HEK293 (cell line): Measurements from ENCODE around the gene TUNAR.

ENCODE experiments used
- CTCF ChIA-PET: fragments of 350-600 bp; formaldehyde crosslinking; extraction: SDS; loops from one replicate; lab custom pipeline; 2021; ENCODE audit warnings: antibody characterized with exemption; lab: Yijun Ruan, JAX
- POLR2A ChIA-PET: fragments of 300-600 bp; formaldehyde crosslinking; extraction: SDS; loops from one replicate; lab custom pipeline; 2020; ENCODE audit warnings: antibody characterized with exemption, inconsistent platforms; lab: Yijun Ruan, JAX
- H3K27ac ChIP-seq: fragments of 200-500 bp; sonication (Bioruptor generic); 2 replicates; pipeline ENCODE4 v1.5.1; 2014; ENCODE audit warnings: low read depth, low read length, control low read depth, inconsistent platforms; ENCODE audit errors: extremely low read depth
- H3K36me3 ChIP-seq, 2 experiments: fragments of 200-500 bp in 1 of 2; sonication (Bioruptor generic) in 1 of 2; 1 replicate in 1 of 2; 2 replicates in 1 of 2; pipeline ENCODE4 v1.5.1; 2014 to 2017; ENCODE audit warnings: inconsistent platforms in 2 of 2, low read length in 2 of 2; ENCODE audit not compliant: control insufficient read depth in 2 of 2, insufficient read depth in 1 of 2
- H3K4me1 ChIP-seq: fragments of 200-500 bp; sonication (Bioruptor generic); 2 replicates; pipeline ENCODE4 v1.5.1; 2014; ENCODE audit warnings: mild to moderate bottlenecking, low read length, inconsistent platforms; ENCODE audit not compliant: control insufficient read depth, insufficient read depth
- H3K4me3 ChIP-seq: 2 replicates; pipeline ENCODE4 v1.5.1; 2011; ENCODE audit warnings: low read depth, mild to moderate bottlenecking, control low read depth, low read length, moderate library complexity
- H3K9me3 ChIP-seq: fragments of 200-500 bp; sonication (Bioruptor generic); 2 replicates; pipeline ENCODE4 v1.5.1; 2014; ENCODE audit warnings: low read depth, low read length, inconsistent platforms; ENCODE audit not compliant: control insufficient read depth, insufficient read depth
- CTCF ChIP-seq: fragments of 450-650 bp; formaldehyde crosslinking; IDR thresholded peaks from 2 replicates; pipeline ENCODE4 v1.5.1; 2016; ENCODE audit warnings: missing biosample characterization, missing genetic modification characterization
- KLF16 ChIP-seq: fragments of 450-650 bp; formaldehyde crosslinking; IDR thresholded peaks from 2 replicates; pipeline ENCODE4 v1.5.1; 2017; ENCODE audit warnings: missing biosample characterization, missing genetic modification characterization
- OSR2 ChIP-seq: fragments of 450-650 bp; formaldehyde crosslinking; IDR thresholded peaks from 2 replicates; pipeline ENCODE4 v1.5.1; 2016; ENCODE audit warnings: missing biosample characterization, missing genetic modification characterization
- OVOL3 ChIP-seq: fragments of 450-650 bp; formaldehyde crosslinking; IDR thresholded peaks from 2 replicates; pipeline ENCODE4 v1.5.1; 2016; ENCODE audit warnings: missing biosample characterization, missing genetic modification characterization
- PRDM10 ChIP-seq: fragments of 450-650 bp; formaldehyde crosslinking; IDR thresholded peaks from 2 replicates; pipeline ENCODE4 v1.5.1; 2016; ENCODE audit warnings: missing biosample characterization, missing genetic modification characterization
- SCRT2 ChIP-seq: fragments of 450-650 bp; formaldehyde crosslinking; IDR thresholded peaks from 2 replicates; pipeline ENCODE4 v1.5.1; 2016; ENCODE audit warnings: missing biosample characterization, missing genetic modification characterization
- ZBTB17 ChIP-seq: fragments of 450-650 bp; formaldehyde crosslinking; IDR thresholded peaks from 2 replicates; pipeline ENCODE4 v1.5.1; 2016; ENCODE audit warnings: missing biosample characterization, missing genetic modification characterization
- ZBTB7A ChIP-seq: fragments of 450-650 bp; formaldehyde crosslinking; IDR thresholded peaks from 2 replicates; pipeline ENCODE4 v1.5.1; 2016; ENCODE audit warnings: low read depth, missing biosample characterization, missing genetic modification characterization
- ZBTB8A ChIP-seq: fragments of 450-650 bp; formaldehyde crosslinking; IDR thresholded peaks from 2 replicates; pipeline ENCODE4 v1.5.1; 2016; ENCODE audit warnings: missing biosample characterization, missing genetic modification characterization
- ZFP37 ChIP-seq: fragments of 450-650 bp; formaldehyde crosslinking; IDR thresholded peaks from 2 replicates; pipeline ENCODE4 v1.5.1; 2016; ENCODE audit warnings: missing biosample characterization, missing genetic modification characterization
- ZNF155 ChIP-seq: fragments of 450-650 bp; formaldehyde crosslinking; IDR thresholded peaks from 2 replicates; pipeline ENCODE4 v1.5.1; 2016; ENCODE audit warnings: missing biosample characterization, missing genetic modification characterization
- ZNF157 ChIP-seq: fragments of 450-650 bp; formaldehyde crosslinking; IDR thresholded peaks from 2 replicates; pipeline ENCODE4 v1.5.1; 2016; ENCODE audit warnings: missing biosample characterization, missing genetic modification characterization
- ZNF23 ChIP-seq: fragments of 450-650 bp; formaldehyde crosslinking; IDR thresholded peaks from 2 replicates; pipeline ENCODE4 v1.5.1; 2016; ENCODE audit warnings: missing biosample characterization, missing genetic modification characterization, borderline replicate concordance
- ZNF24 ChIP-seq: fragments of 450-650 bp; formaldehyde crosslinking; IDR thresholded peaks from 2 replicates; pipeline ENCODE4 v1.5.1; 2016; ENCODE audit warnings: missing biosample characterization, missing genetic modification characterization
- ZNF248 ChIP-seq: fragments of 450-650 bp; formaldehyde crosslinking; IDR thresholded peaks from 2 replicates; pipeline ENCODE4 v1.5.1; 2017; ENCODE audit warnings: missing biosample characterization, missing genetic modification characterization
- ZNF292 ChIP-seq: fragments of 450-650 bp; formaldehyde crosslinking; IDR thresholded peaks from 2 replicates; pipeline ENCODE4 v1.5.1; 2016; ENCODE audit warnings: low read depth, missing biosample characterization, missing genetic modification characterization, borderline replicate concordance
- ZNF433 ChIP-seq: fragments of 450-650 bp; formaldehyde crosslinking; IDR thresholded peaks from 2 replicates; pipeline ENCODE4 v1.5.1; 2016; ENCODE audit warnings: missing biosample characterization, missing genetic modification characterization, low read depth
- ZNF518A ChIP-seq: fragments of 450-650 bp; formaldehyde crosslinking; conservative IDR thresholded peaks from 2 replicates; pipeline ENCODE4 v1.5.1; 2016; ENCODE audit warnings: low read depth, missing biosample characterization, missing genetic modification characterization
- ZNF571 ChIP-seq: fragments of 450-650 bp; formaldehyde crosslinking; IDR thresholded peaks from 2 replicates; pipeline ENCODE4 v1.5.0; 2017; ENCODE audit warnings: missing biosample characterization, missing genetic modification characterization
- ZNF585B ChIP-seq: fragments of 450-650 bp; formaldehyde crosslinking; IDR thresholded peaks from 2 replicates; pipeline ENCODE4 v1.5.1; 2016; ENCODE audit warnings: missing biosample characterization, missing genetic modification characterization
- ZNF600 ChIP-seq: fragments of 450-650 bp; formaldehyde crosslinking; IDR thresholded peaks from 2 replicates; pipeline ENCODE4 v1.5.1; 2016; ENCODE audit warnings: missing biosample characterization, missing genetic modification characterization
- ZNF624 ChIP-seq: fragments of 450-650 bp; formaldehyde crosslinking; IDR thresholded peaks from 2 replicates; pipeline ENCODE4 v1.5.1; 2017; ENCODE audit warnings: missing biosample characterization, missing genetic modification characterization
- ZNF626 ChIP-seq: fragments of 450-650 bp; sonication (Bioruptor Pico); formaldehyde crosslinking; IDR thresholded peaks from 2 replicates; pipeline ENCODE4 v1.5.1; 2018; ENCODE audit warnings: missing biosample characterization, missing genetic modification characterization, inconsistent platforms
- ZNF768 ChIP-seq: fragments of 450-650 bp; formaldehyde crosslinking; IDR thresholded peaks from 2 replicates; pipeline ENCODE4 v1.5.1; 2018; ENCODE audit warnings: missing biosample characterization, mild to moderate bottlenecking, missing genetic modification characterization
- TF ChIP-seq, protein P1 (sequence below): fragments of 450-650 bp; formaldehyde crosslinking; IDR thresholded peaks from 2 replicates; pipeline ENCODE4 v1.5.1; 2017; ENCODE audit warnings: missing biosample characterization, missing genetic modification characterization

The TUNAR gene

DNA sequence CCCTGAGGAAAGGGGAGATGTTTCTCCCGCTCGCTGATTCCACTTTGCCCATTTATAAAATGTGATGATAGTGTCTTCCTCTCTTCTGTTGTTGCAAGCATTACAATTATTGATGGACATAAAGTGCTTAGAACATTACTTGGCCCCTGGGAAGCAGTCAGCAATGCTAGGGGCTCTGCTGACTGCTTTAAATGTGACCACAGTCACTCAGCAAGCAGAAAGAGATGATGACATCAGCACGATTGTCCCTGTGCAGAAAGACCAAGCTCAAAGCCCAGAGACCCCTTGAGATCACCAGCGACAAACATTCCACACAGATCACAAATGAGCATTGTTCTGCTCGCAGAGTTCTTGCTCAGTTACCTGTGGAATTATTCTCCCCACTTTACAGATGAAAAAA is 26.5 kb downstream of the TUNAR start:
- H3K4me3 ChIP-seq, result no peak overlapping the region
- ChIA-PET POLR2A (no interaction called here), CTCF (interaction anchor here (0.6 kb wide), 1 partner anchor 9 kb away, joined by 3 read pairs; no protein-coding TSS in a partner anchor)
- H3K9me3 ChIP-seq, result no peaks in the 10 kb centered on the region
- no peaks in the 10 kb centered on the region for H3K4me1 ChIP-seq
- TF ChIP-seq ZNF624 (no peak), CTCF (no peak), ZNF585B (tag by site-specific recombination) (no peak), ZNF626 (tag by site-specific recombination) (no peak), ZNF155 (tag by site-specific recombination) (no peak), ZNF157 (tag by site-specific recombination) (no peak), ZNF292 (tag by site-specific recombination) (no peak), ZBTB17 (no peak), ZNF248 (tag by site-specific recombination) (no peak), ZBTB7A (tag by site-specific recombination) (no peak), ZNF518A (tag by site-specific recombination) (no peak), KLF16 (tag by site-specific recombination) (no peak), ZNF600 (tag by site-specific recombination) (no peak), OSR2 (tag by site-specific recombination) (no peak), ZNF571 (tag by site-specific recombination) (no peak), ZBTB8A (no peak), ZNF433 (no peak)
- TF ChIP-seq, protein P1, sequence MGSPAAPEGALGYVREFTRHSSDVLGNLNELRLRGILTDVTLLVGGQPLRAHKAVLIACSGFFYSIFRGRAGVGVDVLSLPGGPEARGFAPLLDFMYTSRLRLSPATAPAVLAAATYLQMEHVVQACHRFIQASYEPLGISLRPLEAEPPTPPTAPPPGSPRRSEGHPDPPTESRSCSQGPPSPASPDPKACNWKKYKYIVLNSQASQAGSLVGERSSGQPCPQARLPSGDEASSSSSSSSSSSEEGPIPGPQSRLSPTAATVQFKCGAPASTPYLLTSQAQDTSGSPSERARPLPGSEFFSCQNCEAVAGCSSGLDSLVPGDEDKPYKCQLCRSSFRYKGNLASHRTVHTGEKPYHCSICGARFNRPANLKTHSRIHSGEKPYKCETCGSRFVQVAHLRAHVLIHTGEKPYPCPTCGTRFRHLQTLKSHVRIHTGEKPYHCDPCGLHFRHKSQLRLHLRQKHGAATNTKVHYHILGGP (tag by site-specific recombination), result no peak
- no peak overlapping the region for H3K27ac ChIP-seq
- H3K36me3 ChIP-seq, result no peaks in the 10 kb centered on the region

- ChIA-PET POLR2A (no interaction called here), CTCF (interaction anchor here (0.6 kb wide), 1 partner anchor 9 kb away, joined by 3 read pairs; no protein-coding TSS in a partner anchor)
- Histone ChIP-seq H3K9me3 (no peaks in the 10 kb centered on the region), H3K27ac (no peak overlapping the region), H3K4me3 (no peak overlapping the region), H3K4me1 (no peaks in the 10 kb centered on the region), H3K36me3 (no peaks in the 10 kb centered on the region)
- TF ChIP-seq ZNF248 (tag by site-specific recombination) (no peak), KLF16 (tag by site-specific recombination) (no peak), ZFP37 (tag by site-specific recombination) (no peak), PRDM10 (tag by site-specific recombination) (no peak), SCRT2 (tag by site-specific recombination) (no peak), OVOL3 (tag by site-specific recombination) (no peak), ZNF768 (tag by site-specific recombination) (no peak), ZNF626 (tag by site-specific recombination) (no peak), ZNF24 (tag by site-specific recombination) (no peak), ZNF23 (tag by site-specific recombination) (no peak)
Measured at GRCh38 chr14:95903616-95904107, 27.0 kb downstream of the TUNAR start.
